Prostate gland (tissue), 2 donors: ENCODE measurements around the gene GABRQ.

Source experiments
- POLR2A ChIP-seq: fragments of 450-650 bp; IDR thresholded peaks from one replicate; pipeline ENCODE4 v1.6.1; 2016; ENCODE audit warnings: antibody characterized with exemption, mild to moderate bottlenecking
- POLR2AphosphoS5 ChIP-seq: sonication (generic); formaldehyde crosslinking; IDR thresholded peaks from one replicate; pipeline ENCODE4 v1.6.1; 2017; ENCODE audit warnings: antibody characterized with exemption
- TF ChIP-seq, protein P1 (sequence below), 4 experiments: fragments of 200-600 bp in 2 of 4; fragments of 450-650 bp in 2 of 4; sonication (generic) in 2 of 4; IDR thresholded peaks; 1 replicate in 3 of 4; 2 replicates in 1 of 4; pipeline ENCODE4 v1.5.1; 2016 to 2019; ENCODE audit warnings: antibody characterized with exemption in 4 of 4, mild to moderate bottlenecking in 2 of 4, moderate library complexity in 2 of 4

DNA sequence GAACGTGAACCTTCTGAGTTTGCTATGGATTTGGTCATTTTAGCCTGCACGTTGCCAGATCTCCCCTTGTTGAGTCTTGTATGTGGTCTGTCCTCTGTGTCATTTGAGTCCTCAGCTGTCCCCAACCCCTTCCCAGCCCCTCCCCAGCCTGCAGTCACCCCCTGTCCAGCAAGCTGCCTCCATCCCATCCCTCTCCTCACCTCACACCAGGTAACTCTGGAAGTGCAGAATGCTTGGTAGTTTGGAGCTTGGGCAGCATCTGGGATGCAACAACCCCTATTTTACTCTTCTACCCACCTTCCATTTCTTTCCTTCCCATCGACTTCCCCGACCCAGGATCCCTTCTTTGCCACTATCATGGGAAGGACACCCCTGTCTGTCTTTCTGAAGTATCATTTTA lies 18.4 kb downstream of the GABRQ start:
- TF ChIP-seq, protein P1, sequence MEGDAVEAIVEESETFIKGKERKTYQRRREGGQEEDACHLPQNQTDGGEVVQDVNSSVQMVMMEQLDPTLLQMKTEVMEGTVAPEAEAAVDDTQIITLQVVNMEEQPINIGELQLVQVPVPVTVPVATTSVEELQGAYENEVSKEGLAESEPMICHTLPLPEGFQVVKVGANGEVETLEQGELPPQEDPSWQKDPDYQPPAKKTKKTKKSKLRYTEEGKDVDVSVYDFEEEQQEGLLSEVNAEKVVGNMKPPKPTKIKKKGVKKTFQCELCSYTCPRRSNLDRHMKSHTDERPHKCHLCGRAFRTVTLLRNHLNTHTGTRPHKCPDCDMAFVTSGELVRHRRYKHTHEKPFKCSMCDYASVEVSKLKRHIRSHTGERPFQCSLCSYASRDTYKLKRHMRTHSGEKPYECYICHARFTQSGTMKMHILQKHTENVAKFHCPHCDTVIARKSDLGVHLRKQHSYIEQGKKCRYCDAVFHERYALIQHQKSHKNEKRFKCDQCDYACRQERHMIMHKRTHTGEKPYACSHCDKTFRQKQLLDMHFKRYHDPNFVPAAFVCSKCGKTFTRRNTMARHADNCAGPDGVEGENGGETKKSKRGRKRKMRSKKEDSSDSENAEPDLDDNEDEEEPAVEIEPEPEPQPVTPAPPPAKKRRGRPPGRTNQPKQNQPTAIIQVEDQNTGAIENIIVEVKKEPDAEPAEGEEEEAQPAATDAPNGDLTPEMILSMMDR (IDR thresholded peaks at IDR 0.05): no peak
- no peak for TF ChIP-seq POLR2AphosphoS5
- TF ChIP-seq POLR2A: no peak
